Right lung (tissue), 5 donors: ENCODE measurements around the gene UNC45A. TPM values are rescaled to one million over a fixed set of nuclear protein-coding genes. Genes with fewer than 3 reads are reported as not detected.

Experiments used
- DNase-seq, 2 donors: peaks; one replicate each; pipeline ENCODE4 v3.0.0-alpha.2; 2013
- polyA plus RNA-seq, 5 donors: library from polyadenylated mRNA; unstranded; fragments of 120-200 nt; gene quantifications; one replicate each; pipeline versions ENCODE4 v1.2.1 to v1.2.3, GENCODE V29; 2013; ENCODE audit warnings: inconsistent platforms in 1 of 5, low replicate concordance in 1 of 5; ENCODE audit not compliant: insufficient read length in 5 of 5, insufficient read depth in 1 of 5

UNC45A gene
- polyA plus RNA-seq, 5 donors, result 52.6 to 72.5 (median 68.3) TPM

DNA sequence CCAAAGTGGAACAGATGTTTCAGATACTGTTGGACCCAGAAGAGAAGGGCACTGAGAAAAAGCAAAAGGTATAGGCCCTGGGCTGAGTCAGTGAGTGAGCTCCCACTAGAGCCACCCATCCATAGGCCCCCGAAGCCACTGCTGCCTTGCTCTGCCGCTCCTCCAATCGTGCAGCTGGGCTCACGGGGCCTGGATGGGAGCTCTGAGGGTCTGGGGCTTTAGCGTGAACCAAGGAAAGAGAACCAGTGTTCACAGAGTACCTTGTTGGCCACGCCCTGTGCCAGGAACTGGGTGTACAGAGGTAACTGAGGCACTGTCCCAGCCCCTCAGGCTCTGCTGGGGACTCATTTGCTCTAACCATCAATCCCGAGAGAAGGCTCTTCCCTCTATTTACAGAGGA lies 4.7 kb downstream of the UNC45A start:
- no peak for DNase-seq

DNA sequence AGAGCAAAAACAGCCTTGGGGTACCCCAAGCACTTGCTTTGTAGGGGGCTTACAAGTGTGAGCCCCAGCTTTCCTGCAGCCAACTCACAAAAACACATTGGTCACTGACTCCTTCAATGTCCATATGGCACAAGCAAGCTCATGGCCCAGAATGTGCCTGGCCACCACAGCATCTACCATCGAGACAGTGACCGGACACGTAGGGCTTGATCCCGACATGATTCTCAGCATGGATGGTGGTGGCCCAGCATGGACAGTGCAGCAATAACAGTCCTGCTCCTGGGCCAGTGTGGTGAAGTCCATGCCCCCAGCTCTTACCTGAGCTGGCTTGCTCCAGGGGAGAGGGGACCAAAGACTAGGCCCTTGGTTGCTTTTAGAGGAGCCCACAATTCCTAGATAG lies 6.0 kb downstream of the UNC45A start:
- DNase-seq, result no peak

DNA sequence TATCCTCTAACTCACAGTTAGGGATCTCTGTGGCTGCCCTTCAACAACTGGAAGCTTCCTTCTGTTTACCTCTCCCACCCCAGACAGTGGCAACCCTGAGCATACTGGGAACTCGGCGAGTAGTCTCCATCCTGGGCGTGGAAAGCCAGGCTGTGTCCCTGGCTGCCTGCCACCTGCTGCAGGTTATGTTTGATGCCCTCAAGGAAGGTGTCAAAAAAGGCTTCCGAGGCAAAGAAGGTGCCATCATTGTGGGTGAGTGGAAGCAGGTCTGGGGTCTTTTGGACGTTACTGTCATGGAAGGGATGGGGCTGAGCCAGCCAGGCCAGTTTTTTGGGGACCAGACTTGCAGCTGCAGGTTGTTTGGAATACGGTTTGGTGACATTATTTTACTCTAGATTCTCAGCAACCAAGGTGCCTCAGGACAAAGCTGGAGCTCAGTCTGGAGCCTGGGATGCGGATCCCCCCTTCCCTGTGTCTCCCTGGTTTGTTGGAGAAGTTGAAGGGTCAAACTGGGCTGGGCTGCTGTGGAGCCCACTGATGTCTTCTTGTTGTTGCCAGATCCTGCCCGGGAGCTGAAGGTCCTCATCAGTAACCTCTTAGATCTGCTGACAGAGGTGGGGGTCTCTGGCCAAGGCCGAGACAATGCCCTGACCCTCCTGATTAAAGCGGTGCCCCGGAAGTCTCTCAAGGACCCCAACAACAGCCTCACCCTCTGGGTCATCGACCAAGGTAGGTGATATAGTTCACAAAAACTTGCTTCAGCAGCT lies 7.5 kb downstream of the UNC45A start:
- no peak for DNase-seq

DNA sequence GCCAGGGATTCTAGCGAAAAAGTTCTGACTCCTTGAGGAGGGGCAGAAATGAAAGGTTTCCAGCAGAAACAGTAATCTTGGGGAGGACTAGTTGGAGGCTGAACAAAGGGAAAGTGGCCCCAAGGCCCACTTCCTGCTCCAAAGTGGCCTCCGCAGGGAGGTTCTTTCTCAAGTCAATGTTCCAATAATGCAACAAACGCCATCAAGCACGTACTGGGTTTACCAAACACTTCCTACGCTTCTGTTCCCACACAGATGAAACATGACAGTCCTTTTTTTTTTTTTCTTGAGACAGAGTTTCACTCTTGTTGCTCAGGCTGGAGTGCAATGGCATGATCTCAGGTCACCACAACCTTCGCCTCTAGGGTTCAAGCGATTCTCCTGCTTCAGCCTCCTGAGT lies 10.0 kb downstream of the UNC45A start:
- no peak for DNase-seq

DNA sequence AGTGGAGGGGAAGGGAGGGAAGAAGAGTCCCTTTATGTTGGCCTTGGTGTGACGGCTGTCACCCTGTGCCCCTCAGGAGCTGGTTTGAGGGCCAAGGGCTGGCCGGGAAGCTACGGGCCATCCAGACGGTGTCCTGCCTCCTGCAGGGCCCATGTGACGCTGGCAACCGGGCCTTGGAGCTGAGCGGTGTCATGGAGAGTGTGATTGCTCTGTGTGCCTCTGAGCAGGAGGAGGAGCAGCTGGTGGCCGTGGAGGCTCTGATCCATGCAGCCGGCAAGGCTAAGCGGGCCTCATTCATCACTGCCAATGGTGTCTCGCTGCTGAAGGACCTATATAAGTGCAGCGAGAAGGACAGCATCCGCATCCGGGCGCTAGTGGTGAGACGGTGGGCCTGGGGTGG lies 11.5 kb downstream of the UNC45A start:
- no peak for DNase-seq

DNA sequence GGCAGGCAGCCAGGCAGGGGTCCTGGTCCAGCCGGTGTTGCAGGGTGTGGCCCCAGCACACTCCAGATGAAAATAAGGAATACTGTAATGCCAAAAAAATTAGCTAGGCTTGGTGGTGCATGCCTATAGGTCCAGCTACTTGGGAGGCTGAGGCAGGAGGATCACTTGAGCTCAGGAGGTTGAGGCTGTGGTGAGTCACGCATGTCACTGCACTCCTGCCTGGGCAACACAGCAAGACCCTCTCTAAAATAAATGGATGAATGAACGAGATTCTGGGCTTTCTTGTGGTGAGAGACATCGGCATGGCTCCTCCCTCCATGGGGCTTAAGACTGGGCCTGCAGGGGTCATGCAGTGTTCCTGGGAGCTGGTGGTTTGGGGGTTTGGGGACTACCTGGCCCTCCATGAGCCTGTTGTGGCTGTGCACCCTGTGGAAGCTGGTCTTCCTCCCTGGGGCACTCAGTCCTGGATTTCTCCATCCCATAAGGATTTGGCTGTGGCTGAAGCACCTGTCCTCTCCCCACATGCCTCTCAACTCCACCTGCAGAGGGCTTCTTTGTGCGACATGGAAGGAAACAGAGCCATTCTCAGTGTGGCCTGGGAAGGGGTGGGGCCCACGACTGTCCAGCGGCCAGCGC lies 12.0 kb downstream of the UNC45A start:
- no peak for DNase-seq

DNA sequence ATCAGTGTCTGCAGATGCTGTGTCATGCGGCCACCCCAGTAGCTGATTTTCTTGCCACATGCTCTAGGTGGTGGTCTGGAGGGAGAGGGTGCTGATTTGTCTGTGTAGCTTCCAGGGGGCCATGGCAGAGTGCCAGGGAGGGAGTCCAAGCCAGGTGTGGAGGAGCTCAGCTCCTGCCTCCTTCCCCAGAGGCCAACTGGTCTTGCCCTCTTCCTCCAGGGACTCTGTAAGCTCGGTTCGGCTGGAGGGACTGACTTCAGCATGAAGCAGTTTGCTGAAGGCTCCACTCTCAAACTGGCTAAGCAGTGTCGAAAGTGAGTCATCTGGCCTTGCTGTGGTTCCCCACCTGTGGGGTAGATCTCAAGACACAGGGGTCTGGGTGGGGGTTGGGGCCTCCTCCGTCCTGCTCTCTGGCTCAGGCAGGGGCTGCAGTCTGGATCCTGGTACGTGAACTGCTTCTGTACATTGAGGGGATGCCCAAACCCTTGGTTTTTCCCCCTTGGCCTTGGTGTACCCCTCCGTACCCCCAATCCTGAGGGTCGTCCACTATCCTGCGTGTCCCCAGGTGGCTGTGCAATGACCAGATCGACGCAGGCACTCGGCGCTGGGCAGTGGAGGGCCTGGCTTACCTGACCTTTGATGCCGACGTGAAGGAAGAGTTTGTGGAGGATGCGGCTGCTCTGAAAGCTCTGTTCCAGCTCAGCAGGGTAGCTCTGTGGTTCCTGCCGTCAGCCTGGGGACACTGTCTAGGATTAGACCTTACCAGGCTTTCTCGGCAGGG lies 12.7 kb downstream of the UNC45A start:
- DNase-seq, result no peak

DNA sequence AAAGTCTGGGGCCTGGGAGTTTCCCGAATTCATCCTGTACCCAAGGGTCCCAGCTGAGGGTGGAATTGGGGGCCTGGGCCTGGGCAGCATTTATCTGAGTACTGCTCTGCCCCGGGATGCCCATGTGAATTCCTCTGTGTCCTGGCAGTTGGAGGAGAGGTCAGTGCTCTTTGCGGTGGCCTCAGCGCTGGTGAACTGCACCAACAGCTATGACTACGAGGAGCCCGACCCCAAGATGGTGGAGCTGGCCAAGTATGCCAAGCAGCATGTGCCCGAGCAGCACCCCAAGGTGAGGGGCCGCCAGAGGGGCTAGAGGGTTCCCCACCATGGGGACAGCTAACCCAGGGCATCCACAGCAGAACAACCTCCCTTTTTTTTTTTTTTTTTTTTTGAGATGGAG lies 13.4 kb downstream of the UNC45A start:
- no peak for DNase-seq

DNA sequence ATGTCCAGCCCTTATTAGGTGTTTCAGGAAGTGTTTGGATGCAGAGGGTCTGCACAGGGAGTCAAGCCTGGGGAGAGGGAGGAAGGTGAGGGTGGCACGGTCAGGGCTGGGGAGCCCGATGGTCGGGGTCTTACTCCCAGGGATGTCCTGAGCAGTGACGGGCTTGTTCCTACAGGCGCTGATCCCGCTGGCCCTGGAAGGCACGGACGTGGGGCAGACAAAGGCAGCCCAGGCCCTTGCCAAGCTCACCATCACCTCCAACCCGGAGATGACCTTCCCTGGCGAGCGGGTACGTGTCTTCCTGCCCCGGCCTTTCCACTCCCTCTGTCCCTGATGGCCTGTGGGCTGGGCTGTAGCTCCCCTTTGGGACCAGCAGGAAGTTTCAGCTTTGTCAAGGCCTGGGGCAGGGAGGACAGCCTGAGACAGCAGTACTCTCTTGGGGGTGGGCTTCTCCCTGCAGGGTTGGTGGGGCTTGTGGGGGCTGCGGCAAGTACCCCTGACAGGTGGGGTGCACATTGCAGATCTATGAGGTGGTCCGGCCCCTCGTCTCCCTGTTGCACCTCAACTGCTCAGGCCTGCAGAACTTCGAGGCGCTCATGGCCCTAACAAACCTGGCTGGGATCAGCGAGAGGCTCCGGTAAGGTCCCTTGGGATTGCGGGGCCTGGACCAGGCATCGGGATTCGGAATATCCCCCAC lies 15.0 kb downstream of the UNC45A start:
- no peak for DNase-seq

DNA sequence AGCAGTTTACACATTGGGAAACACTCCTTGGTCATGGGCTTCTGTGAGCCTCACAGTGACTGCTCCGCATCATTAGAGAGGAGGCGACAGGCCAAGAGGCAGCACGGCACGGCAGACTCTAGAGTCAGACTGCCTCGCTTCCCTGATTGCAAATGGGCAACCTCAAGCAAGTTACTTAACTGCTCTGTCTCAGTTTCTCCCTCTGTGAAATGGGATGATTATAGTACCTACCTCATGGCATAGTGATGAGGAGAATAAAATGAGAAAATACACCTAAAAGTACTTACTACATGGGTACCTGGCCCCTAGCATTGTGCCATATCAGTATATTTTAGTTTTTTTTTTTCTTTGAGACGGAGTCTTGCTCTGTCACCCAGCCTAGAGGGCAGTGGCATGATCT lies 15.6 kb downstream of the UNC45A start:
- DNase-seq, result no peak

DNA sequence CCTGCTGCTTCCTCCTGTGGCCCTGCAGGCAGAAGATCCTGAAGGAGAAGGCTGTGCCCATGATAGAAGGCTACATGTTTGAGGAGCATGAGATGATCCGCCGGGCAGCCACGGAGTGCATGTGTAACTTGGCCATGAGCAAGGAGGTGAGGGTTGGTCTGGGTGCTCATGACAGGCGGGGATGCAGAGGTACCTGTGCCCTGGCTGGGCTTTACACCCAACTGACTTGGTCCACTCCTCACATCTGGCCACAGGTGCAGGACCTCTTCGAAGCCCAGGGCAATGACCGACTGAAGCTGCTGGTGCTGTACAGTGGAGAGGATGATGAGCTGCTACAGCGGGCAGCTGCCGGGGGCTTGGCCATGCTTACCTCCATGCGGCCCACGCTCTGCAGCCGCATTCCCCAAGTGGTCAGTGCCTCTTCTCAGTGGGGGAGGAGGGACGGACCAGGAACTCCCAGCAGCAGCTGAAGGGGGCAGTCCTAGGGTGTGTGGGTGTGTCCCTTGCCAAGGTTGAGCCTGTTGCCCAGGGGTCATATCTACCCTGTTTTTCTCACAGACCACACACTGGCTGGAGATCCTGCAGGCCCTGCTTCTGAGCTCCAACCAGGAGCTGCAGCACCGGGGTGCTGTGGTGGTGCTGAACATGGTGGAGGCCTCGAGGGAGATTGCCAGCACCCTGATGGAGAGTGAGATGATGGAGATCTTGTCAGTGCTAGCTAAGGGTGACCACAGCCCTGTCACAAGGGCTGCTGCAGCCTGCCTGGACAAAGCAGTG lies 18.0 kb downstream of the UNC45A start:
- DNase-seq, result no peak

DNA sequence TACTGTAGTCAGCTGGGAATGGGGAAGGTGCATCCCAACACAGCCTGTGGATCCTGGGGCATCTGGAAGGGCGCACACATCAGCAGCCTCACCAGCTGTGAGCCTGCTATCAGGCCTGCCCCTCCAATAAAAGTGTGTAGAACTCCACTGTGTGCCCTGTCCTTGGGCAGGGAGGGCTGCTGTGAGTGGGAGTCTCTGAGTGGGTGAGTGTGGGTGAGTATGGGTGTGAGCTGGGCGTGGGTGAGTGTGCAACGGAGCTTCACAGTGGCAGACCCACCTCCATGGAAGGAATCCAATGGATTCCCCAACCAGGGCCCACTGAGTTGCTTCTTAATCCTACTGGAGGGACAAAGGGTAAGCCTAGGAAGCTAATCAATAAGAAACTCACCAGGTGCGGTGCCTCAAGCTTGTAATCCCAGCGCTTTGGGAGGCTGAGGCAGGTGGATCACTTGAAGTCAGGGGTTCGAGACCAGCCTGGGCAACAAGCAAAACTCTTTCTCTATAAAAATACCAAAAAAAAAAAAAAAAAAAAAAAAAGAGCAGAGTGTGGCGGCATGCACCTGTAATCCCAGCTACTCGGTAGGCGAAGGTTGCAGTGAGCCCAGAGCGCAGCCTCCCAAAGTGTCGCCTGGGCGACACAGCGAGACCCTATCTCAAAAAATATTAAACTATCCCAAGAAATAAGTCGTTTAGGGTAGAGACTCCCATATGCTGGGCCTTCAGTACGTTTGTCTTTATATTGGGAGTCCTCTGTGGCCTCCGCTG lies 19.0 kb downstream of the UNC45A start:
- DNase-seq, result no peak

DNA sequence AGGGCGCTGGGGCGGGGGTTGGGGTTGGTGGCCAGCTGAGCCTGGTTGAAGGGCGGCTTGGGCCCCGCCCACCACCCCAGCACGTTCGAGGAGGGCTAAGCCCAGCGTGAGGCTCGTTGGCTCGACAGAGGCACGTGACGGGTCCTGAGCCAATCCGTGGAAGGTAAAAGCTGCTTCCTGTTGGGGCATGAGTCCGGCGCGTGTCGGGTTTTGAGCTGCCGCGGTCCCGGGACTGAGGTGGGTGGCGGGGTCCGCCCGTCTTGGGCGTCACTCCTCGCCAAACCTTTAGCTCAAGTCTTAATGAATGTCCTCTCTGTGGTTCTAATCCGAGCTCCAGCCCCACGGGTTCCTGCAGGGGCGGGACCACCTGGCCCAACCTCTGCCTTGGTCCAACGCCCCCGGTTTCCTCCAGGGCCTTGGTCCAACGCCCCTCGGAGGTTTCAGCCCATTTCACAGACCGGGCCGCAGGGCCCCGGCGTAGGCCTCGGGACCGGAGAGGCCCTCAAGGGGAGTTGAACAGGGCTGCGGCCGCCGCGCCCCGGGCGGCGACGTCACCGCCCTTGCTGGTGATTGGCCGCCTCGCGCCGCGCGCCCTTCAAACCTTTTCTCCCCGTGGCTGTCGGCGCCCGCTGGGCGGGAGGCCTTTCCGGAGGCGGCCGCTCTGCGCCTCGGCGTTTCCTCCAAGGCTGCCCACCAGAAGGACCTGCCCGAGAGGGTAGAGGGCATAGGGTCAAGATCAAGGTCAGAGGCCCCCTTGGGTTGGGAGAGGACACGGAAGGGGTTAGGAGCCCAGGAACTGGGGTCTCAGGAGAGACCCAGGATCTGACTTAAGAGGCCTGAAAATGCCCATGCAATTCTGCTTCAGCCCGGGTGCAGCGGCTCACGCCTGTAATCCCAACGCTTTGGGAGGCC lies 19.9 kb downstream of the UNC45A start, which contains the start of gene RCCD1:
RCCD1 (plus strand) TSS at position 173 of the 912 bp plus-strand sequence. CDS start 1,851 bp downstream, outside the sequence.
- peak; percentile 91 to 92 for DNase-seq

DNA sequence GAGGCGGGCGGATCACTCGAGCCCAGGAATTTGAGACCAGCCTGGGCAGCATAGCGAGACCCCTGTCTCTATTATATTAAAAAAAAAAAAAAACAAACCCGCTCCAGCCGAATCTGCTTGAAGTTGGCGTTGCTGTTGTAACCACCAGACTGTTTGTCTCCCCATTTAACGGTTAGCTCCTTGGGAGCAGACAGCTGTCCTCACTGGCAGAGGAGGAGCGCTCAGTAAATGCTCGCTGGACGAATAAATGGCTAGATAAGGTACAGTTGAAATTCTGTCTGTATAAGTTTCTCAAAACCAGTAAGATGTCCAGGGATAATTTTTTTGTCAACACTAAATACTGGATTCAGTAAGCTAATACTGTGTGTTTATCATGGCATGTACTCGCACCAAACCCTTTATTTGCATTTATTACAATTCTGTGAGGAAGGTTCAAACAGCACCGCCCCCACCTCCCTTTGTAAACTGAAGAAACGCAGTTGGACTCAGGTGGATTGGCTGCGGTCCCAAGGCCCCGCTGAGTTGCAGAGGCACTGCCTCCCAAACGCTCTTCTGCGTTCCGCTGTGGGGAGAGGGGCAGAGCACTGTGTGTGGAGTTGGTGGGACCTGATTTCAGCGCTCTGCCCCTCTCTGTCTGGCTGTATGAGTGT lies 20.7 kb downstream of the UNC45A start:
- DNase-seq, result no peak

DNA sequence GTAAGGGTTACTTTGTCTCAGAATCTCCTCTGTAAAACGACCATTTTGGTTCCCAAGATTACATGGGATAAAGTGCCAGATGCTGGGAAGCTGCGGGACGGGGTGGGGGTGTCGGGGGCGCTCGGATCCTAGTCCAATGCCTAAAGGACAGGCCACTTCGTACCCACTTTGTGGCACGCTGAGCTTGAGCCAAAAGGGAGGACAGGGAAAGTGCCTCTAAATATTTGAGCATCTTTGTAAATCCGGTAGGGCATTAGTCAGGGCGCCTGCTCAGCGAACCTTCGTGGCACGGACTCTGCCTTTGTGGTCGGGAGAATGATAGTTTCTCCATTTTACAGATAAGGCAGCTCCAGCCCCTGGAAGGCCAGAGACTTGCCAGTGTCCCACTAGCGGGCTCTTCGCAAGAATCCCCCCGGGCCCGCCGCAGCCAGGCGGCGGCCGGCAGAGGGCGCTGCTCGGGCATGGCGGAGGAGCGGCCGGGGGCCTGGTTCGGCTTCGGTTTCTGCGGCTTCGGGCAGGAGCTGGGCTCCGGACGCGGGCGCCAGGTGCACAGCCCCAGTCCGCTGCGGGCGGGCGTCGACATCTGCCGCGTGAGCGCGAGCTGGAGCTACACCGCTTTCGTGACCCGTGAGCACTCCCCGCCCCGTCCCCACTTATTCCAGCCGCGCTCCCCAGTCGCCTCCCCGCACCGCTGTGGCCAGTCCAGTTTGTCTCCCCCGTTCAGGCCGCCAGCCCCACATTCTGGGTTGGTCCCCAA lies 21.4 kb downstream of the UNC45A start:
- DNase-seq, result peak; percentile 74 to 77

DNA sequence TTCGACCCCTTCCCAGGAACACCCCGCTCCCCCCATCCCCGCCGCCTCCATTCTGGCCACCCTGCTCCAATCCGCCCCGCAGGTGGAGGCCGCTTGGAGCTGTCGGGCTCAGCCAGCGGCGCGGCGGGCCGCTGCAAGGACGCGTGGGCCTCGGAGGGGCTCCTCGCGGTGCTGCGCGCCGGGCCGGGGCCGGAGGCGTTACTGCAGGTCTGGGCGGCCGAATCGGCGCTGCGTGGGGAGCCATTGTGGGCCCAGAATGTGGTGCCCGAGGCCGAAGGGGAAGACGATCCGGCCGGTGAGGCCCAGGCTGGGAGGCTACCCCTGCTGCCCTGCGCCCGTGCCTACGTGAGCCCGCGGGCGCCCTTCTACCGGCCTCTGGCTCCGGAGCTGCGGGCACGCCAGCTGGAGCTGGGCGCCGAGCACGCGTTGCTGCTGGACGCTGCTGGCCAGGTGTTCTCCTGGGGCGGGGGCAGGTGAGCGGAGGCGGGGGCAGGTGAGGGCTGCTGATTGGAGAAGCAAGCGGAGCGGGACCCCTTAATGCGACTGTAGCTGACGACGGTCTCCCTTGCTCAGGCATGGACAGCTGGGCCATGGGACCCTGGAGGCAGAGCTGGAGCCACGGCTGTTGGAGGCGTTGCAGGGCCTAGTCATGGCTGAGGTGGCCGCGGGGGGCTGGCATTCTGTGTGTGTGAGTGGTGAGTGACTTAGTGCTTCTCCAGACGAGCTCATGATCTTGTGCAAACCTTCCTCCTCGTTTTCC lies 22.1 kb downstream of the UNC45A start:
- DNase-seq, result no peak

DNA sequence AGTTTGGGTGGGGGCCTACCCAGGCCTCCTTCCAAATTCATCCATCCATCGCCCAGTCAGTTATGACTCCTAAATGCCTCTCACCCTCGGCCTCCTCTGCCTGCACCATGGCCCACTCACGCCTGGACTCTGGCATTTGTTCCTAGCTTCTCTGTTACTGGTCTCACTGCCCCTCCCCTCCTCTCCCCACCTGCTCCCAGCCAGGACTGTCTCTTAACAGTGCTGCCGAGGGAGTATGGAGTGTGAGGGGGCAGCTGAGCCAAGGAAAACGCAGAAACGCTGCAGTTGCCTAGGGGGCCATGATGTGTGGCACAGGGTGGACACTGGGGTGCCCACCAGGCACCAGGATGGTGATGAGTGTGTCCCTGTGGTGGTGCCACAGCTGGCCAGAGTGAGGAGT lies 22.7 kb downstream of the UNC45A start:
- no peak for DNase-seq
